HepG2 (cell line): ENCODE results near the gene TCAIM. TPM values are rescaled to one million over a fixed set of nuclear protein-coding genes. Genes with fewer than 3 reads are reported as not detected.
A peak's percentile ranks its signal among the peaks of the same experiment; 100 is the strongest.

Experiments
- ATAC-seq: fragments of 200-7000 bp; cut with Tn5 transposase; 3 replicates; pipeline ENCODE4 v1.9.1; 2020; ENCODE audit warnings: mild to moderate bottlenecking, moderate library complexity
- BruUV-seq: library from RNA; stranded (reverse); fragments of 400-500 nt; replicated peaks from 2 replicates; lab custom pipeline; 2021; lab: Mats Ljungman, UMichigan
- CTCF ChIA-PET: fragments of 300-600 bp; formaldehyde crosslinking; extraction: SDS; loops from one replicate; lab custom pipeline; 2021; ENCODE audit warnings: low total read pairs, inconsistent platforms, low intra/inter-chr PET ratio; lab: Yijun Ruan, JAX
- POLR2A ChIA-PET: fragments of 350-600 bp; sonication (Branson Sonifier 250); formaldehyde crosslinking; loops from one replicate; lab custom pipeline; 2020; ENCODE audit warnings: antibody characterized with exemption, inconsistent platforms; lab: Yijun Ruan, JAX
- DNase-seq: peaks from one replicate; pipeline ENCODE4 v3.0.0-alpha.2; 2015; ENCODE audit warnings: low spot score
- FAIRE-seq: peaks from 3 replicates; lab custom pipeline; 2011; peaks lifted over from hg19 to GRCh38; lab: Jason Lieb, UNC
- H2AFZ ChIP-seq: one replicate; pipeline ENCODE4 v1.6.1; 2011; ENCODE audit warnings: low read length, inconsistent platforms
- H3K27ac ChIP-seq: fragments of 300-600 bp; 3 replicates; pipeline ENCODE4 v1.8.0; 2011; ENCODE audit warnings: mixed run types, mild to moderate bottlenecking, mixed read lengths, low read length, inconsistent platforms; ENCODE audit not compliant: insufficient read depth; ENCODE audit errors: extremely low read length
- H3K27me3 ChIP-seq, 2 experiments: fragments of 200-600 bp in 1 of 2; 2 replicates in 1 of 2; 3 replicates in 1 of 2; pipeline versions ENCODE4 v1.6.0 to v1.8.0; 2011; ENCODE audit warnings: low read length in 2 of 2, mild to moderate bottlenecking in 2 of 2, moderate library complexity in 2 of 2, inconsistent platforms in 1 of 2; ENCODE audit not compliant: insufficient read depth in 2 of 2, control insufficient read depth in 1 of 2
- H3K36me3 ChIP-seq, 2 experiments: fragments of 200-600 bp in 1 of 2; replicated peaks in 1 of 2; 2 replicates in 1 of 2; 3 replicates in 1 of 2; pipeline versions ENCODE4 v1.5.1 to v1.8.0; 2011; ENCODE audit warnings: low read length in 2 of 2, inconsistent platforms in 1 of 2; ENCODE audit not compliant: insufficient read depth in 2 of 2, control insufficient read depth in 1 of 2
- H3K4me1 ChIP-seq: 2 replicates; pipeline ENCODE4 v1.5.1; 2012; ENCODE audit warnings: low read length, inconsistent platforms; ENCODE audit not compliant: insufficient read depth
- H3K4me2 ChIP-seq: 2 replicates; pipeline ENCODE4 v1.6.0; 2011; ENCODE audit warnings: low read depth, low read length, inconsistent platforms
- H3K4me3 ChIP-seq, 3 experiments: fragments of 200-600 bp in 1 of 3; sonication (generic), shearing (Covaris generic) in 1 of 3; replicated peaks in 1 of 3; 2 replicates each; pipeline ENCODE4 v1.5.1; 2011 to 2016; ENCODE audit warnings: low read length in 3 of 3, inconsistent platforms in 2 of 3, low read depth in 2 of 3, mild to moderate bottlenecking in 2 of 3, control low read depth in 1 of 3, mixed read lengths in 1 of 3; ENCODE audit not compliant: insufficient read depth in 1 of 3
- H3K79me2 ChIP-seq: one replicate; pipeline ENCODE4 v1.6.1; 2011; ENCODE audit warnings: low read length, inconsistent platforms; ENCODE audit not compliant: insufficient read depth
- H3K9ac ChIP-seq: 2 replicates; pipeline ENCODE4 v1.6.0; 2011; ENCODE audit warnings: mild to moderate bottlenecking, low read depth, low read length, inconsistent platforms; ENCODE audit not compliant: insufficient read depth
- H3K9me3 ChIP-seq: 2 replicates; pipeline ENCODE4 v1.5.1; 2012; ENCODE audit warnings: mild to moderate bottlenecking, low read length
- H4K20me1 ChIP-seq: 2 replicates; pipeline ENCODE4 v1.6.0; 2011; ENCODE audit warnings: inconsistent platforms, mild to moderate bottlenecking, low read length, moderate library complexity; ENCODE audit not compliant: insufficient read depth
- AHR ChIP-seq: IDR thresholded peaks from 2 replicates; pipeline ENCODE4 v1.6.1; 2018; ENCODE audit warnings: missing genetic modification reagents, missing compliant biosample characterization
- CTCF ChIP-seq: sonication (generic); formaldehyde crosslinking; IDR thresholded peaks from 2 replicates; pipeline ENCODE4 v1.5.0; 2020; ENCODE audit warnings: mild to moderate bottlenecking, missing genetic modification reagents, moderate library complexity
- EP300 ChIP-seq, 3 experiments: sonication (generic) in 1 of 3; formaldehyde crosslinking in 1 of 3; IDR thresholded peaks; 2 replicates each; pipeline versions ENCODE4 v1.5.1 to v1.6.1; 2011 to 2020; ENCODE audit warnings: low read depth in 2 of 3, low read length in 2 of 3, borderline replicate concordance in 1 of 3, improper control_type of control experiment in 1 of 3, mild to moderate bottlenecking in 1 of 3, missing genetic modification reagents in 1 of 3, moderate library complexity in 1 of 3
- NCOA2 ChIP-seq: sonication (generic); formaldehyde crosslinking; IDR thresholded peaks from 2 replicates; pipeline ENCODE4 v1.8.0; 2022; ENCODE audit warnings: inconsistent platforms
- NR3C1 ChIP-seq: sonication (generic); formaldehyde crosslinking; IDR thresholded peaks from 2 replicates; pipeline ENCODE4 v1.4.0; 2020; ENCODE audit warnings: missing genetic modification reagents
- PHF8 ChIP-seq: sonication (generic); formaldehyde crosslinking; IDR thresholded peaks from 2 replicates; pipeline ENCODE4 v1.5.0; 2020; ENCODE audit warnings: missing genetic modification reagents
- PITX1 ChIP-seq: sonication (generic); formaldehyde crosslinking; IDR thresholded peaks from 2 replicates; pipeline ENCODE4 v1.5.1; 2020; ENCODE audit warnings: mild to moderate bottlenecking, missing genetic modification reagents
- POGZ ChIP-seq: sonication (generic); formaldehyde crosslinking; IDR thresholded peaks from 2 replicates; pipeline ENCODE4 v1.4.0; 2020; ENCODE audit warnings: mild to moderate bottlenecking, missing genetic modification reagents
- SETDB1 ChIP-seq: sonication (generic); formaldehyde crosslinking; IDR thresholded peaks from 2 replicates; pipeline ENCODE4 v1.5.1; 2020; ENCODE audit warnings: missing genetic modification reagents, mild to moderate bottlenecking, borderline replicate concordance
- SIX4 ChIP-seq: sonication (generic); formaldehyde crosslinking; IDR thresholded peaks from 2 replicates; pipeline ENCODE4 v1.4.0; 2020; ENCODE audit warnings: missing genetic modification reagents
- STAG1 ChIP-seq: sonication (generic); formaldehyde crosslinking; IDR thresholded peaks from 2 replicates; pipeline ENCODE4 v1.4.0; 2020; ENCODE audit warnings: missing genetic modification reagents
- TFE3 ChIP-seq: IDR thresholded peaks from 2 replicates; pipeline ENCODE4 v1.6.1; 2016
- ZNF224 ChIP-seq: sonication (generic); formaldehyde crosslinking; IDR thresholded peaks from 2 replicates; pipeline ENCODE4 v1.5.0; 2020; ENCODE audit warnings: mild to moderate bottlenecking, missing genetic modification reagents
- ZNF235 ChIP-seq: sonication (generic); formaldehyde crosslinking; IDR thresholded peaks from 2 replicates; pipeline ENCODE4 v1.8.1; 2023; ENCODE audit warnings: mild to moderate bottlenecking, missing genetic modification reagents, borderline replicate concordance
- ZNF331 ChIP-seq: sonication (generic); formaldehyde crosslinking; IDR thresholded peaks from 2 replicates; pipeline ENCODE4 v1.4.0; 2020; ENCODE audit warnings: missing genetic modification reagents
- ZNF724P ChIP-seq: sonication (generic); formaldehyde crosslinking; IDR thresholded peaks from 2 replicates; pipeline ENCODE4 v1.8.0; 2022; ENCODE audit warnings: missing genetic modification reagents, borderline replicate concordance
- WGBS: methylation state at CpG from one replicate; pipeline ENCODE4 v1.1.6; 2017; ENCODE audit warnings: low lambda C conversion rate; 5-methylcytosine and 5-hydroxymethylcytosine counted together
- in situ Hi-C: cut with HindIII; loops from 2 replicates; pipeline ENCODE4 v1.10.0; 2017; ENCODE audit warnings: low pct_unique_long_range_greater_than_20kb; ENCODE audit not compliant: extremely low pct_ligation_motif_present
- intact Hi-C: fragments of 100-400 bp; cut with micrococcal nuclease; formaldehyde crosslinking; loops from one replicate; pipeline ENCODE4 v1.10.0; 2022; ENCODE audit not compliant: unreplicated experiment
- polyA plus RNA-seq, 8 experiments: library from polyadenylated mRNA; depleted of rRNA in 3 of 8; stranded (reverse) in 7 of 8; unstranded in 1 of 8; fragments of >200 nt; fragmentation: Illumina TruSeq in 4 of 8; extraction: Trizol in 4 of 8; gene quantifications; 2 replicates each; pipeline versions ENCODE4 v1.2.1 to v1.2.3, GENCODE V29; 2011 to 2016; ENCODE audit warnings: low read depth in 4 of 8, missing spikeins in 1 of 8, mixed read lengths in 1 of 8; ENCODE audit not compliant: insufficient read depth in 1 of 8
- total RNA-seq, 5 experiments: library from RNA; depleted of rRNA; stranded (reverse); fragments of >200 nt; fragmentation: Illumina TruSeq; extraction: Trizol; gene quantifications; 2 replicates each; pipeline ENCODE4 v1.2.3, GENCODE V29; 2016; ENCODE audit warnings: low read depth in 1 of 5

TCAIM gene
- total and polyA plus RNA-seq, 2 of the 13 experiments (the other 11 are each of a cell fraction or from before 2014, with no cell fraction given) = 16.9 to 22.6 TPM

GRCh38 chr3:44318891-44319311 is 19.7 kb upstream of the TCAIM start:
- H3K27me3 ChIP-seq = no peaks in the 10 kb centered on the region
- H3K36me3 ChIP-seq = no peaks in the 10 kb centered on the region
- BruUV-seq = no TSS peak
- 42% methylated on average over 8 of the region's 8 CpGs for WGBS
- H4K20me1 ChIP-seq = no peaks in the 10 kb centered on the region
- peaks cover 22% of the 10 kb centered on the region for H3K4me1 ChIP-seq
- ATAC-seq (peak; percentile 46; the same call in 1 of the 3 replicates), DNase-seq (no peak)
- H3K4me2 ChIP-seq = no peak overlapping the region
- in situ Hi-C loops = no loop called here
- H3K27ac ChIP-seq = no peak overlapping the region
- H3K9ac ChIP-seq = no peak overlapping the region
- H3K4me3 ChIP-seq = no peak overlapping the region
- peak; percentile 58 for TF ChIP-seq STAG1 (CRISPR knock-in tag)
- peak; percentile 64 for TF ChIP-seq CTCF (CRISPR knock-in tag)
- TF ChIP-seq AHR = no peak
- TF ChIP-seq, all 625 proteins: peak for 2
- H3K9me3 ChIP-seq = no peaks in the 10 kb centered on the region
- FAIRE-seq = no peak
- intact Hi-C loops = no loop called here
- ChIA-PET CTCF (no interaction called here), POLR2A (no interaction called here)
- no peak overlapping the region for H2AFZ ChIP-seq
- no peaks in the 10 kb centered on the region for H3K79me2 ChIP-seq

GRCh38 chr3:44321335-44321734 is 17.2 kb upstream of the TCAIM start:
- DNase-seq (peak; percentile 80), ATAC-seq (peak; percentile 77), FAIRE-seq (peak; percentile 37)
- Histone ChIP-seq H3K4me3 (no peak overlapping the region; a peak in 2 of 6 replicates), H3K27me3 (no peaks in the 10 kb centered on the region; a peak in 1 of 5 replicates), H2AFZ (no peak overlapping the region), H3K9me3 (no peaks in the 10 kb centered on the region), H3K79me2 (no peaks in the 10 kb centered on the region), H3K9ac (no peak overlapping the region), H4K20me1 (no peaks in the 10 kb centered on the region), H3K4me1 (peaks cover 22% of the 10 kb centered on the region), H3K27ac (no peak overlapping the region), H3K4me2 (peak overlapping the region; percentile 47), H3K36me3 (no peaks in the 10 kb centered on the region)
- 3% methylated on average over 3 of the region's 3 CpGs for WGBS
- POLR2A ChIA-PET = interaction anchor here (1.0 to 1.8 kb wide), 3 partner anchors 17 to 118 kb away, joined by 3 to 8 read pairs (median 8); partner anchors contain the start of gene TCAIM
- no TSS peak for BruUV-seq
- in situ Hi-C loops = loop anchor here (10.0 kb wide), 1 partner anchor 113 kb away; no protein-coding TSS in a partner anchor
- intact Hi-C loops = loop anchor here (5.0 kb wide), 4 partner anchors 96 to 211 kb away; no protein-coding TSS in a partner anchor
- CTCF ChIA-PET = no interaction called here
- TF ChIP-seq ZNF224 (CRISPR knock-in tag) (no peak), POGZ (peak; percentile 82), PITX1 (CRISPR knock-in tag) (peak; percentile 36; the same call in 1 of the 2 replicates), NR3C1 (CRISPR knock-in tag) (no peak), ZNF235 (CRISPR knock-in tag) (no peak), EP300 (IDR thresholded peaks at IDR 0.05; ENCODE audit: low read depth in 2 of 2, low read length in 2 of 2) (peak in 1 of 2 experiments; percentile 91; a peak in 2 of 4 replicates), EP300 (CRISPR knock-in tag; IDR thresholded peaks at IDR 0.05; ENCODE audit: borderline replicate concordance) (peak; percentile 72; the same call in 1 of the 2 replicates), PHF8 (CRISPR knock-in tag) (no peak), ZNF331 (CRISPR knock-in tag) (peak; percentile 53; the same call in 1 of the 2 replicates), SETDB1 (CRISPR knock-in tag) (no peak), NCOA2 (peak; percentile 90), SIX4 (CRISPR knock-in tag) (0 out of 2 replicates have a peak, but pooled peaks have one; percentile 35), TFE3 (CRISPR knock-in tag) (peak; percentile 53; the same call in 1 of the 2 replicates), ZNF724P (no peak)
